GM19468 (cell line): ENCODE measurements around the gene DOCK3.
"Not testable (repeated sequence)": the region's sequence is repeated elsewhere in the genome, so short reads cannot be mapped to it uniquely, and the experiment has no call there.

Experiments used
- ATAC-seq: cut with Tn5 transposase; IDR thresholded peaks from one replicate; pipeline ENCODE4 v1.9.1; 2021; ENCODE audit warnings: mild to moderate bottlenecking, moderate library complexity, moderate number of reproducible peaks; ENCODE audit not compliant: unreplicated experiment; ENCODE audit errors: extremely low read depth

Gene DOCK3

DNA sequence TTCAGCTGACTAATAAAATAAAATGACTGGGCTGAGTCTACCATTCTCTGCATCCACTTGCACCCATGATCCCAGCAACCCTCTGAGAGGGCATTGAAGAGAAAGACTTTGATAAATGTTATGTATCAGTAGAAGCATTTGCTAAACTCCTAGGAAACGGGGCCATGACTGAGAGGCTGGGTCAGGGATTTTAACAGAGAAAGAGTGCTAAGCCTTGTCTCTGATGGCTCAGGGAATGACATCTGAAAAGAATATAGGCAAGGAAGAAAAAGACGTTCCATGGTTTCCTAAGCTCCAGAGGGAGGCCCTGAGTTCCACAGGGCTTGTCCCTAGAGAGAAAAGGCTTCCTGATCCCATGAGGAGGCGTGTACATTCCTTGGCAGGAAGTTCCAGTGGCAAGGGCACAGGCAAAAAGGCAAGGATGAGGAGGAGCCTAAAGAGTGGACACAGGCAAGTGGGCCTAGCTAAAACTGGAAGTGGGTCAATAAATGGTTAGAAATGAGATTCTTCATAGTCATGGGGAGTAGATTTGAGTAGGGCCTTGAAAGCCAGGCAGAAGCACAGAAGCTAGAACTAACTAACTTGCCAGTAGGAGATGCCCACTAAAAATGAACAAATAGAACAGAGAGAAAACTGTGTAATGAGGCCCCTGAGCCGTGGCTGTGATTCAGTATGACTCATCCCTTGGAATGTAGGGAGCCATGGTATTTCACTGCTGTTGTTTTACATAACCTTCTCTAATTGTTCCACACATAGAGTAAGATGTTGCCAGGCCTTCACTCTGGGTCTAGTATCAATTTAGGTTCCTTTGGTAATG is 665.5 kb downstream of the DOCK3 start:
- ATAC-seq = no peak

DNA sequence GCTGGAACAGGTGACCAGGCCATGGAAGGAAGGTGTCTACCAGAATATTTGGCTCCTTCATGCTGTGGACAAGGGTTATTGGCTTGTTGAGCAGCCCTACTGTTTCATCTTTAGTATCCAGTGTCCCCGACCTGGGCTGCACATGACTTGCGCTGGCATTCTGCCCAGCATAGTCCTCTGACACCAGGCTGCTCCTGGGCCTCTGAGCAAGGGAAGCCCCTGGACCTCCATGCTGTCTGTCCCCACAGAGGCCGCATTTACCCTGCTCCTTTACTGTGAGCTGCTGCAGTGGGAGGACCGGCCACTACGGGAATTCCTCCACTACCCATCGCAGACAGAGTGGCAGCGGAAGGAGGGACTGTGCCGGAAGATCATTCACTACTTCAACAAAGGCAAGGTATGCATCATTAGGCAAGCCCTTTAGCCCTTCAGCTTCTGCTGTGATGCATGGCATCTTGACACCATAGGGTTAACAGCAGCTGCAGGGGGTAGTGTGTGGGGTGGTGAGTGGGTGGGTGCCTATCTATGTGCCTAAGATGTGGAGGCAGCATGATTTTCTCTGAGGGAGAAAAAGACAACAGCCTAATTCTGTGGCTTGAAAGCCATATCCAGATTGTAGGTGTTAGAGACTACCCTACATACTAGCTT is 666.4 kb downstream of the DOCK3 start:
- no peak for ATAC-seq

DNA sequence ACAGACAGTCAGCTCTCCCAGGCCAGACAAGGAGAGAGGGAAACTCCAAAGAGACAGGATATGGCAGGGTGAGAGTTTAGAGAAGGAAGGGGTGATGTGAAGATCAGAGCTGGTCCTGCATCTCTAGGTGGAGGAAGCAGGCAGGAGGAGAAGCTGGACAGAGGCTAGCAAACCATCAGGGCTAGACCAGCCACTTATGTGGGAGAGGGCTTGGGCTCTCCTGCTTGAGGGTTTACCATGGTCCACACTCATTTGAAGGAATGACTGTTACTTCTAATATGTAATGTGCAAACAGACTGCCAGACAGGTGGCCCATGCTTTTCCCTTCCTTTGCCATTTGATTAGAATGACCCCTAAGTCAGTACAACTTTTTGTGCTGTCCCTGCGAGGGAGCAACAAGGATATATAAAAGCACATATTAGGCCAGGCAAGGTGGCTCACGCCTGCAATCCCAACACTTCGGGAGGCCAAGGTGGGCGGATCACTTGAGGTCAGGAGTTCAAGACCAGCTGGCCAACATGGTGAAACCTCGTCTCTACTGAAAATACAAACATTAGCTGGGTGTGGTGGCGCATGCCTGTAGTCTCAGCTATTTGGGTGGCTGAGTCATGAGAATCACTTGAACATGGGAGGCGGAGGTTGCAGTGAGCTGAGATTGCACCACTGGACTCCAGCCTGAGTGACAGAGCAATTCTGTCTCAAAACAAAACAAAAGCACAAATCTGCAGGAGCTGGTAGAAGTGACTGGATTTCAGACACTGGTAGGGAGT is 669.4 kb downstream of the DOCK3 start:
- ATAC-seq = no peak

DNA sequence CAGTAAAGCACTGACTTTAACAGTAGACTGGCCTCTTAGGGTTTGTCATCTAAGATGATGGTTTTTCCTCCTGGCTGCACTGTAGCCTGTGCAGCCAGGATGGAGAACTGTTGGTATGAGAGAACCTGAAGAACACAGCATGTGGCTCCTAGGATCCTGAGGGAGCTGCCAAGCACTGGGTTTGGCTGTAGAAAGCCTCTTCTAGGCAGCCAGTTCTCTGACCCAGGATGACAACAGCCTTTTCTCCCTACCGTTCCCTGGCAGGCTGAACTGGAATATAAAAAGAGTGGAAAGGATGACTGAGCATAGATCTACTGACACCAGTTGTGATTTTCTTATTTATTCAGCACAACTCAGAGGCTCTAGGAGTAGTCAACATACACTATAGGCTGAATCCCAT is 676.0 kb downstream of the DOCK3 start:
- no peak for ATAC-seq

DNA sequence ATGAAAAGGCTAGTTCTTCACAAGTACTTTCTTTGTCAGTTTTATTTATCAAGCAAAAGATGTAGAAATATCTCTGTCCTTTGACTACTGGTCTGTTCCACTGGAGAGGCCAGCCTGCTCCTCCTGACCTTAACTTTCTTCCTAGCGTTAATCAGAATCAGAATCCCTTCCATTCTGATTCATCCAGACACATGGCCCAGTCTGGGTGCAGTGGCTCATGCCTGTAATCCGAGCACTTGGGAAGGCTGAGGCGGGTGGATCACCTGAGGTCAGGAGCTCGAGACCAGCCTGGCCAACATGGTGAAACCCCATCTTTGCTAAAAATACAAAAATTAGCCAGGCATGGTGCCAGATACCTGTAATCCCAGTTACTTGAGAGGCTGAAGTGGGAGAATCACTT is 678.4 kb downstream of the DOCK3 start:
- ATAC-seq = no peak

DNA sequence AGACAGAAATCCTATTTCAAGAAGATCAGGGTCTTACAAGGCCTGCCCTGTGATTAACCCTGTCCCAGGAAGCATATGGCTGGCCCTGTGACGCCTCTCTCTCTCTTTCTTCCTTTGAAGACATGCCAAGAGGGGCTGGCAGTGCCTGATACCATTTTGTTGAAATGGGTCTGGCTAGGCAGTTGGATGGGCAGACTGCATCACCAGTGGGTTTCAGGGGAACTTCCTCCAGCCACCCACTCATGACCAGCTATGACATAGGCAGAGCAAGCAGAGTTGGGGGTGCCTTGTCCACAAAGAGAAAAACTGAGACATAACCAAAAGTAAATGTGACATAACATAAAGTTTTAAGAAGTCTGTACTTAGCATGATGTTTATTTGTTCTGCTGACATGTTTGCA is 679.0 kb downstream of the DOCK3 start:
- no peak for ATAC-seq

DNA sequence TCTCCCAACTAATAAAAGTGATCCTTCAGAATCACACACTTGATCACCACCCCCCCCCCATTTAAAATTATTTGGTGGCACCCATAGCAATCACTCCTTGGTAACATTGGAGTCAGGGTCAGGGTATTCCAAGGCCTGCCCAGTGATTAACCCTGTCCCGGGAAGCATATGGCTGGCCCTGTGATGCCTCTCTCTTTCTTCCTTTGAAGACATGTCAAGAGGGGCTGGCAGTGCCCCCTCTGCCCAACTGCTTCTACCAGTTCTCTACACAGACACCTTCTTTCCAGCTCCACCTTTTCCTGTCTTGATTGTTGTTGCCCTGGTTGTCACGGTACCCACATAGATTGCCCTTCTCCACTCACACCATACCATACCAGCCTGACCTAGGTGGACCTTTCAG is 679.4 kb downstream of the DOCK3 start:
- no peak for ATAC-seq

DNA sequence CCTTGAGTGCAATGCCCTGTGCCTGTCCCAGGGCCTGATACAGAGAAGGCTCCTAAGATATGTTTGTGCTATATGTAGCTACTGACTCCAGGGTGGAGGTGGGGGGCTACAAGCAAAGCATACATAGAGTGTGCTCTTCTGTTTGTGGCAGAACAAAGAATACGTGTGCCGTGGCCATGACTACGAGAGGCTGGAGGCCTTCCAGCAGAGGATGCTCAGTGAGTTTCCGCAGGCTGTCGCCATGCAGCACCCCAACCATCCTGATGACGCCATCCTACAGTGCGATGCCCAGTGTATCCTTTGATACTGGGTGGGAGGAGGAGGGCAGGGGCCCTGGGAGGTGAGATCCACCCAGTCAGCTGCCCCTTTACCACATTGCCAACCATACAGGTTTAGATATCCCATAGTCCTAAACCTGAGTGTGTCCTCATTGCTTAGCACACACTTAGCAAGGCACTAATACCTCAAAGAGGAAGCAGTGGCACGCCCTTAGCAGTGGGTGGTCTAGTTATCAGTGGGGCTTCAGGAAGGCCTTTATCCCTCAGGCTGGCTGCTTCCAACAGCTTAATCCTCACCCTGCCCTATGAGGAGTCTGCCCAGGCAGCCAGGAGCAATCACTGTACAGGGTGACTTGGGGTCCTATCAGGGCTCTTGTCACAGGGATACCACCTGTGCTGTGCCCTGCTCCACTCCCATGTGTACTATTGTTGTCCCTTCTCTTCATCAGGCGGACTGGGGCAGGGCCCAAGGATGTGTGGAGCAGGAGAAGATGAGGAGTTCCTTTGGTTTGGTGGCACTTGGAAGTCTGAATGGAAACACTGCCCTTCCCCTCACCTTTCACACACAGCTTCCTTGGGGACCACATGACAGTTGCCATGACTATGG is 680.2 kb downstream of the DOCK3 start:
- ATAC-seq = no peak

DNA sequence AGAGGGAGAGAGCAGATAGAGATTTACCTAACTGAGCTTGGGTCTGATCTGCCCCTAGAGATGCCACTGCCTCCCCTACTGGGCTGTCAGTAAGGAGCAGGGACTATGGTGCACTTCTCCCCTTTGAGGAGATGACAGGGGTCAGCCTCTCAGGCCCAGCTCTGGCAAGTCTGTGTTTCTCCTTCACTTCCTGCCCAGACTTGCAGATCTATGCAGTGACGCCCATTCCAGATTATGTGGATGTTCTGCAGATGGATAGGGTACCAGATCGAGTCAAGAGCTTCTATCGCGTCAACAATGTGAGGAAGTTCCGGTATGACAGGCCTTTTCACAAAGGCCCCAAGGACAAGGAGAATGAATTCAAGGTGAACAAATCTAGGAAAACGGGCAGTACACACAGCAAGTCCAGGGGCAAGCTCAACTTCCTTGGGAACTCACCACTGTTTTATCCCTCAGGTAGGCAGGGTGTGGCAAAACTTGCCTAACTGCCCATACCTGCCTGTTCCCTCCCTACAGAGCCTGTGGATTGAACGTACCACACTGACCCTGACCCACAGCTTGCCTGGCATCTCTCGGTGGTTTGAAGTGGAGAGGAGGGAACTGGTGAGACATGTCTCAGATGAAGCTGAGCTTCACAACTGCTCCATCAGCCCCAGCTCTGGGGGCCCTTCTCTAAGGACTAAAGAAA is 681.3 kb downstream of the DOCK3 start:
- ATAC-seq = no peak

DNA sequence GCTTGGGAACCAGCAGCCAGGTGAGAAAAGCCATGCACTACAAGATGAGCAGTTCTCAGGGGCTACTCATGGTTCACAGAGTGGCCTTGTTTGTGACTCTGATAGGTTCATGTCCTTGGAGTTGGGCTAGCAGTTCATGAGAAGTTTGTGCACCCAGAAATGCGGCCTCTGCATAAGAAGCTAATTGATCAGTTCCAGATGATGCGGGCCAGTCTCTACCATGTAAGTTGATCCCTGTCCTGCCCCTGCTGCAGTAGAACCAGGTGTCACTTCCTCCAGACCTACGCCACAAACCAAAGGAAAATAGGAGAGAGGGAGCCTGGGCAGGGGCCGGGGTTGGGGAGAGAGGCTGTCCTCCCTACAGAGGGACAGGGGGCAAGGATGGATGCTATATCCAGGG is 683.1 kb downstream of the DOCK3 start:
- no peak for ATAC-seq

DNA sequence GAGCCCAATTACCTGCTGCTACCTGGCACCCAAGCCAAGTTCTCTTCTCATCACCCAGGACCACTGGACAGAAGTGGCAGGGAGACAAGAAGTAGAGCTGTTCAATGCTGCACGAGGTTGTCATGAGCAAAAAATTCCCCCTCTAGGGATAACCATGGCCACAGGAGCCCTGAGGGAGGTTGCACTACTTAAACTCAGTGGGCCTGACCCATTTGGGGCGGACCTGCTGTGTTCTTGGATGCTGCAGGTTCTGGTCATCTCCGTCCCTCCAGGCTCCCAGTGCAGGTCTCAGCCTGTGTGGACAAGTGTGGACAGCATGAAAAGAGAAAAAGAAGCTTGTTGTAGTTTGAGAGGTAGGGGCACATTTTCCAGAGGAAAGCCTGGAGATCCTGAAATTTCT is 684.3 kb downstream of the DOCK3 start:
- no peak for ATAC-seq

DNA sequence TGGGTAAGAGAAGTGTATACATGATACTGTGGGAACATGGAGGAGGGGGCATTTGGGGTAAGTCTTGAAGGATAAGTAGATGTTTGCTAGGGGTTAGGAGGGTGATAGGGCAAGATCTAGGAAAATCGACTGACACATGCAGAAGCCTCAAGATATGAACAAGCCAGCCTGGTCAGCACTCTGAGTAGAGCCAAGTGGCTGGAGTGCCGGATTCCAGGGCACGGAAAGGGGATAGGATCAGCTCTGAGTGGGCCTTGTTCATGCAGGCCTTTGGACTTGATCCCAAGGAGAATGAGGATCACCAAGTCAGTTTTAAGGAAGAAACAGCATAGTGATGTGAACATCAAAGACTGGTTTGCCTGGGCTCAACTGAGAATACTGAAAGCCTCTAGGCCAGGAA is 686.1 kb downstream of the DOCK3 start:
- ATAC-seq = no peak

DNA sequence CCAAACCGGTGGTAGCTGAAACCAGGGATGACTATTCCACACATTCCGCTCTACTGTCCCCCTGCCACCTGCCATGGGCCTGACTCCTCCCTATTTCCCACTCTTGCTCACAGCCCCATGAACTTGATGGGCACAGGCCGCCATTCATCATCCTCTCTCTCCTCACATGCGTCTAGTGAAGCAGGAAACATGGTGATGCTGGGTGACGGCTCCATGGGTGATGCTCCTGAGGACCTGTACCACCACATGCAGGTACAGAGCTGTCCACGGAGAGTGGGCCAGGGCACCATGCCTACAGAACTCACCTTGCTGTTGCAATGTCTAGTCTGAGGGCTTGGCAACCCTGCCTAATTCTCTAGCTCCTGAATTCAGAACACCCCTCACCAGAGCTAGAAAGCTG is 687.0 kb downstream of the DOCK3 start:
- ATAC-seq = no peak

DNA sequence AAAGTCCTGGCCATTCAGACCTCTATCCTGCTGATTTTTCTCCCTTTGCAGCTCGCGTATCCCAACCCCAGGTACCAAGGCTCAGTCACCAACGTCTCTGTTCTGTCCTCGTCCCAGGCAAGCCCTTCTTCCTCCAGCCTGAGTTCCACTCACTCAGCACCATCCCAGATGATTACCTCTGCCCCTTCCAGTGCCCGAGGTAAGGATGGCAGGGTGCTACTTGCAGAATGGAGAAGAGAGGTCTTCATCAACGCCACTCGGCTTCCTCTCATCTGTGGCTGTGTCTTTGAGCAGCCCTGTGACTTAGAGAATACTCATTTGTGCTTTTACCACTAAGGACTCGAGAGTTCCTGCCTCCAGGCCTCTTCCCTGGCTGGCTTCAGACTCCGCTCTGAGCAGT is 687.7 kb downstream of the DOCK3 start:
- no peak for ATAC-seq

DNA sequence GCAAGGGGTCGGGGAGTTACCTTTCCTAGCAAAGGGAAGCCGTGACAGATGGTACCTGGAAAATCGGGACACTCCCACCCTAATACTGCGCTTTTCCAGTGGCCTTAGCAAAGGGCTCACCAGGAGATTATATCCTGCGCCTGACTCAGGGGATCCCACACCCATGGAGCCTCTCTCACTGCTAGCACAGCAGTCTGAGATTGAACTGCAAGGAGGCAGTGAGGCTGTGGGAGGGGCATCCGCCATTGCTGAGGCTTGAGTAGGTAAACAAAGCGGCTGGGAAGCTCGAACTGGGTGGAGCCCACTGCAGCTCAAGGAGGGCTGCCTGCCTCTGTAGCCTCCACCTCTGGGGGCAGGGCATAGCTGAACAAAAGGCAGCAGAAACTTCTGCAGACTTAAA is 693.5 kb downstream of the DOCK3 start:
- ATAC-seq = not testable (repeated sequence)

DNA sequence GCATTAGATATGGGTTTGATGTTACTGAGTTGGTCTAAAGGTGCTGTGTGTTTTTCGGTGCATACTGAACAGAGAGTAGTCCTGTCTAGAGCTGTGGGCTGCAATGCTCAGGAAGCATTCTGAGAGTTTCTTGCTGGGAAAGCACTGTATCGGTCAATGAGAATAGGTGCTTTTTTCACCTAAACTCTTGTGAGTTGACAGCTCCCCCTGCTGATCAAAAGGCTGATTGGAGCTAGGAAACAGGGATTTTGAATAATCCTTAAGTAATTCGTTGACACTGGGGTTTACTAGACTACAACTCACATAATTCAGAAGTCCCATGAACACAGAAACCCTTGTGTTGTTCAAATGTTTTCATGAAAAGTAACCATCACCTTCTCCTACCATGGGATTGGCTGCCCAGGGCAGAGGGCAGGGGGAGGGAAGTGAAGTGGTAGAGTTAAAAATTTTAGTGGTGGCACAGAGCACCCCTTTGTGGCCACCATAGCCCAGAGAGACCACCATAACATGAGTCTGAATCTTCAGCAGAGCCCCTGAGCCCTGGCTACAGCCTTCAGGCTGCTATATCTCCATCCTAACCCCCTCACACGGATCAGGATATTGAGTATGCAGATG is 697.3 kb downstream of the DOCK3 start:
- ATAC-seq = no peak

DNA sequence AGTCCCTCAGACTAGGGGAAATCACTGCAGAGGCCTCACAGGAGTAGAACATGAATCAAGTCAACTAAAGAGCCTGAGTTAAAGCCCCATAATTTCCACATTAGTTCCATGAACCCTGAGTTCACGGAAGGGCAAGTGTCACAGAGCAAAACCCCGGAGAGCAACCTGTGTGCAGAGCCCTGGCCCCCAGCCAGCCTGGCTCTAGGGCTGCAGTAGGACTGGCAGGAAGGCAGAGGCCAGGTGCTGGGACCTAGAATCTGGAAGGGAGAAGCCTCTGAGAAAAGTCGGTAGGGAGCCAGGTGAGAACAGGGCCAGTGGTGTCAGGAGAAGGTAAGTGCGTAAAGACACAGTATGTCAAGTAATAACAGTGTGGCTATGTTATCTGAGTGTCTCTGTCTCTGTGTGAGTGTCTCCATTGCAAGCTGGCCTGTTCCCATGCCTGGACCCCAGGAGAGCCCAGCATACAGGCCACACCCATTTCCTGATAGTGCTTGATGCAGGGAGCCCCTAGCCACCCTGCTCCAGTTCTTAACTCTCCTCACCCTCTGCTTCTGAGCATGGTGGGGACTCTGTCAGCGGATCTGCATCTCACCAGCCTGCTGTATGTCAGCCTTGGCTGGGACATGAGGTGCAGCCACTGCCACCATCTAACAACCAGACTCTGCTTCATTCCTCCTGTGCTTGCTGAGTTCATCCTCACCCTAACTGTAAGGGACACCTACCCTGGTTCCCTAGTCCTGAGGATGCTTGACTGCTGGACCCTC is 699.1 kb downstream of the DOCK3 start:
- ATAC-seq = no peak

DNA sequence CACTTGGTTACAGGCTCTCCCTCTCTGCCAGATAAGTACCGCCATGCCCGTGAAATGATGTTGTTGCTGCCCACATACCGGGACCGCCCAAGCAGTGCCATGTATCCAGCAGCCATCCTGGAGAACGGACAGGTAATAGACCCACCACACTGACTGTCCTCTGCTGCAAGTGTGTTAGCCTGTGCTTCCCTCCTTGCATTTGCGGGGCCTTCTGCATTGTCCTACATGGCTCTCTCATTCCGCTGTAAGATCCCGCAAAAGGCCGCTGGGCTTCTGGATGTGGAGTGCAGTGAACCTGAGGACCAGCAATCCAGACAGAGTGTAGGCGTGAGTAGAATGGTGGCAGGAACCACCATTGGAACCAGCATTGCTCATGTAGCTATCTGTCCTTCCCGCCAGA is 699.7 kb downstream of the DOCK3 start:
- ATAC-seq = no peak

DNA sequence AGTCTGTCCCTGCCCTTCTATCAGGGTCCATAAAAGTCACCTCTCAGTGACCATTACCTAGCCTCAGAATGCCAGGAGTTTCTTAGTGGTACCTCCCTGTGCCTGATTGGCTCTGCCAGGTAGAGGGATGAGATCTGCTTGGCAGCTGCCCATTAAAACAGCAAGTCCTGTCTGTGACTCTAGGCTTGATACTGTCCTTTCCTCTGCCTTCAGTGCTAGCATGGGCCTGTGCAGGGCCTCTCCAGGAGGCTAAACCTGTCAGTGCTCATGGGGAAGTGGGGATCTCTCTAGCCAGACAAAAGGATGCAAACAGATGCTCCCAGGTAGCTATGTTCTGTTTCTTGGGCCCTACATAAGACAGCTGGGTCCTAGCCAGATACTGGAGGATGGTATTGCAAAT is 700.4 kb downstream of the DOCK3 start:
- no peak for ATAC-seq
